Activated CD4-positive, CD25-positive, alpha-beta regulatory T cell treated with anti-CD3 and anti-CD28 coated beads, Interleukin-2, amount 50 U/mL, for 16 hours (primary cell): ENCODE results near the gene NRN1L.
A peak's percentile ranks its signal among the peaks of the same experiment; 100 is the strongest.
"Not testable (repeated sequence)": the region's sequence is repeated elsewhere in the genome, so short reads cannot be mapped to it uniquely, and the experiment has no call there.

ENCODE experiments used
- DNase-seq: peaks from one replicate; pipeline ENCODE4 v3.0.0-alpha.2; 2020; ENCODE audit warnings: low read depth, low spot score

NRN1L gene

DNA sequence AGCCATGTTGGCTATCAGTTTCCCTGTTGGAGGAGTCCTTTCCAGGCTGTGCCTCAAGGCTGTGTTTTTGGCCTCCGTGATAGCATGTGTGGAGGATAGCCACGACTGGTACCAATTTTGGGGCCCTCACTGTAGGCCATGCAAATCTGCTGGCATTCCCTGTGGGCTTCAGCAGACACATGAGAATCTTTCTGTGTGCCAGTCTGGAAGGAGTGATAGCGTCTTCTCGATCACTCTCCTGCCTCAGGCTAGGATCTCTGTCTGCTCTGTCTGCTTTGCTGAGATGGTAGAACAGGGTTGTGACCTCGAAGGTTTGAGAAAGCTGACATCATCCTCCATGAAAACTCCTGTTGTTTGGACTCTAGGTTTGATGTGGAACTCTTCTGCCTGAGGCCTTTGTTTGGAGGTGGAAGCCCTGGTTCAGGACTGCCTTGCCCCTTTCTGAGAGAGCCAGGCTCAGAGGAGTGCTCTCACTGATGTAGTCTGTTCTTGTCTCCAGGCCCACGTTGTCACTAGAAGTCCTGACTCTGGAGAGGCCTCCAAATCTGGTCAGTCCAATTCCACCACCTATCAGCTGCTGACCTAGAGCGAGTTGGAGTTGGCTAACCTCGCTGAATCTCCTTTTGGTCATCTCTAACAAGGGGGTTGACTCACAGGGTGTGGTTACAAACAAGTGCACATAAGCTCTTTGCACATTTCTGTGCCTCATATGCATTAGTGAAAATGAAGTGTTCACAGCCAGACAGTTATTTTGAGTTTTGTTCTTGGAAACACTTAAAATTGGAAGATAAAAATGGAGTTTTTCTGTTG is 23.9 kb upstream of the NRN1L start:
- DNase-seq = no peak

DNA sequence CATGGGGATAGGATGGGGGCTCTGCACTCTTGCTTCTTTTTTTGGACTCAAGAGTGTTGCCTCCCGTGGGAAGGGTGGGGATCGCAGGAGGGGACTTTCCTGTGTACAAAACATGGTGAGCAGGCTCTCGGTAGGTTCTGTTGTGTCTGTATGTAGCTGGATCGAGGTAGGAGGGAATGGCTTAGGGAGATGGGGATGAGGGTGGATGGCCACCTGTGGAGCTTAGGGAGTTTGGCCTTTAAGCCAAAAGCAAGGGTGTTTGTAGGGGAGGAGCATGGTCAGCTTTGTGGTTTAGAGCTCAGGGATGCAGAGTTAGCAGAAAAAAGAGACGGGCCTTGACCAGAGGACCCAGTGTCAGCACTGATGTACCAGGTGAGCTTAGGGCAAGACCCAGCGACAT is 22.8 kb upstream of the NRN1L start:
- no peak for DNase-seq

DNA sequence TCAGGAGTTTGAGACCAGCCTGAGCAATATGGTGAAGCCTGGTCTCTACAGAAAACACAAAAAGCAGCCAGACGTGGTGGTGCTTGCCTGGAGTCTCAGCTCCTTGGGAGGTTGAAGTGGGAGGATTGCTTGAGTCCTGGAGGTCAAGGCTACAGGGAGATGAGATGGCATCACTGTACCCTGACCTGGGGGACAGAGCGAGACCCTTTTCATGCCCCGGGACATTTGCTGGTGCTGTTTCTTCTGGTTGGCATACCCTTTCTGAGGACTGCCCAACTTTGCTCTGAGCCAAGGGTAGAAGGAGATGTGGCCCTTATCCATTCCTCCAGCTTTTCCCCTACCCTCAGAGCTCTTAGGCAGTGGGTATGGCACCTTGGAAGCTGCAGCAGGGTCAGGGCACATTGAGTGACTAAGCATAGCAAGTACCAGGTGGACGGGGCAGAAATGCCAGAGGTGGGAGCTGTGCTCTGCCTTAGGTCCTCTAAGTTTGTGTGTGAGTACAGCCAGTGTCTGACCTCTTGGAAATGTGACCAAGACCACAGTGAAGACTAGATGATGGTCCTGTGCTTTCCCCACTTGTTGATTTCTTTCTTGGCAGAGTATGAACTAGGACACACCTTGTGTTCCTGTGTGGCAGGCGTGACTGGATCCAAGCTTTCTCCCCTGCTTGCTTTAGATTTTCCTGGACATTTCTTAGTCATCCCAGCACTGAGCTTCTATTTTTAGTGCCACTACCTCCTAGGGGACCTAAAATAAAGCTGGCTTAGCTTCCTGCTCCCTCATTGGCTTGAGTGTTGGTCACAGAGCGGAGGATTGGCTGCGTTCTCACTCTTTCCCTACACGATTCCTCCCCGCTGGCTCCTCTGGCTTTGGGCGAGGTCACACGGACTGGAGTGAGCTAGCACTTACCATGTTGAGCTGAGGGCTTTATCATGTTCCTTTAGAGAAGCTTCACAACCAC is 21.8 kb upstream of the NRN1L start:
- no peak for DNase-seq

DNA sequence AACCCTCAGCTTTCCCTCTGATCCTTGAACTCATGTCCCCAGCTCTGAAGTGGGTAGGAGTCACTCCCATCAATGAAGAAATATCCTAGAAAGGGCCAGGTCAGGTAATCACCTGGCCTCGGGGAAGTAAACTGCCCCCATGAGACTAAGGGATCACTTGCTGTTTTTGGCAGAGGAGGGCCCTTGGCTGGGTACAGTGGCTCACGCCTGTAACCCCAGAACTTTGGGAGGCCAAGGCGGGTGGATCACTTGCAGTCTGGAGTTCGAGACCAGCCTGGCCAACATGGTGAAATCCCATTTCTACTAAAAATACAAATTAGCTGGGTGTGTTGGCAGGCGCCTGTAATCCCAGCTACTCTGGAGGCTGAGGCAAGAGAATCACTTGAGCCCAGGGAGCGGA is 20.6 kb upstream of the NRN1L start:
- not testable (repeated sequence) for DNase-seq

DNA sequence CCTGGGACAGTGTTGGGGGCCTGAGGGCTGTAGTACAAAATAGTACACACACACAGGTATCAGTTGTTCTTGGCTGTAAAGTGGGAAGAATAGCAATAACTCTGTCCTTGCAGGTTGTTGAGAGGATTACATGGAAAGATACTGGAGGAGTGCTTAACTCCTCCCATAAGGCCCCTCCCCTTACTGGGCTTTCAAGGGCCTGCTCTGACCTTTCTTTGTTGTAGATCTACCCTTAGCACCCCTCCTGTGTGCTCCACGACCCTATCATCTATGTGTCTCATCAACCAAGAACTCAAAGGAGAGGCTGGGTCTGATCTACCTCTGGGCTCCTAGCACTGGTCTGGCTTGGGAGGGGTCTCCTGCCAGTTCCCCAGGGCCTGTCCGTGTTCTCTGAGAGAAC is 20.1 kb upstream of the NRN1L start:
- DNase-seq = no peak

DNA sequence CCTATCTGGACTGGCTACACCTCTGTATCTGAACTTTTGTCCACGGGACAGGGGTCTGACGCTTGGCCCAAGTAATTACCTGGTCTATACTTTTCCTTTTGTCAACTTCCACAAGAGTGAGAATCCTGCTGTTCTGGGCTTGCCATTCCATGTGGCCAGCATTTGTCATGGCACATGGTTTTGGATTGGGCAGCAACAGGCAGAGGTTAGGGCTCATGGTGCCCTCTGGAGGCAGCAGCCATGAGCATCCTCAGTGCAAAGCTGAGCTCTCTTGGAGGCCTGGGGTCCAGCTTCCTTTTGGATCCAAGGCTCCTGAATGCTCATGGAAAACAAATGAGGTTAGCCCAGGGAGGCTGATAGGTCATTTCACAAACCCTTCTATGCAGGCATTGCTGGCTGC is 19.4 kb upstream of the NRN1L start:
- no peak for DNase-seq

DNA sequence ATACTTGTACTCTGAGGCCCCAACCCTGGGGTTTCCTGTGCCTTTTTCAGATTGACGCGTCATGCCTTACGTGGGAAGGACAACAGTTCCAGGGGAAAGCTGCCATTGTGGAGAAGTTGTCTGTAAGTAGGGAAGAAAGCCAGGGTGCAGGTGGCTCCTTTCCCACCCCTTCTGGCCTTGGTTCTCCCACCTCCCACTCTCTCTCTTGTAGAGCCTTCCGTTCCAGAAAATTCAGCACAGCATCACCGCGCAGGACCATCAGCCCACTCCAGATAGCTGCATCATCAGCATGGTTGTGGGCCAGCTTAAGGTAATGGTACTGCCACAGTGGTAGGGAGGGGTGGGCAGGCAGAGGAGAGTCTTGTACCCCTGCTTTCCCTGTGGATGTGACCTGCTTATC is 16.4 kb upstream of the NRN1L start:
- no peak for DNase-seq

DNA sequence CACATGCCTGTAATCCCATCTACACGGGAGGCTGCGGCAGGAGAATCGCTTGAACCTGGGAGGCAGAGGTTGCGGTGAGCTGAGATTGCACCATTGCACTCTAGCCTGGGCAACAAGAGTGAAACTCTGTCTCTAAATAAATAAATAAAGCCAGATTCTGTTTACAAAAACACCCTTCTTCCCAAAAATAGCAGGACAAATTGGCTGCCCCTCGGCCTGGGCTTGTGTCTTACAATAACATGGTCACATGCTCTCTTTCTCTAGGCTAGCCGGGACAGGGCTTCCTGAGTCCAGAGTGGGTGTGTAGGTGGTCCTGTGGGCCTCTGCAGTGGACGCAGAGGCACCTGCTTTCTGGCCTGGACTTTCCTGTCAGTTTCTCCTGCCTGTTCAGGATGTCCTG is 15.0 kb upstream of the NRN1L start:
- DNase-seq = no peak

DNA sequence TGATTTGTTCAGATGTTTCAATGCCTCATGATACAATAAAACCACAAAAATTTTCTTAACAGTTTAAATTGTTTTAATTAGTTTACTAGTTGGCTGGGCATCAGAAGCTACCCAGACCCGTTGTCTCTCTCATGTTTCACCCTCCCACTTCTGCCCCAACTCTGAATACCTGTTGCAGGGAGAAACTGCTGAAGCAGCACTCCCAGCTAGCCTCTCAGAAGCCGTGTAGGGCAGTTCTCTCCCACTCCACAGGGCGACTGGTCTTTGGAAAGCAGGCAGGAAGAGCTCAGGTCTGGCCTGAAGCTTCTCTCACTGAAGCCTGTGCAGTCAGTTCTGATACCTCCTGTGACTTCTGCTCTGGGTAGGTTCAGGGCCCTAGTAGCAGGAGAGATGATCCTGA is 13.4 kb upstream of the NRN1L start:
- DNase-seq = no peak

DNA sequence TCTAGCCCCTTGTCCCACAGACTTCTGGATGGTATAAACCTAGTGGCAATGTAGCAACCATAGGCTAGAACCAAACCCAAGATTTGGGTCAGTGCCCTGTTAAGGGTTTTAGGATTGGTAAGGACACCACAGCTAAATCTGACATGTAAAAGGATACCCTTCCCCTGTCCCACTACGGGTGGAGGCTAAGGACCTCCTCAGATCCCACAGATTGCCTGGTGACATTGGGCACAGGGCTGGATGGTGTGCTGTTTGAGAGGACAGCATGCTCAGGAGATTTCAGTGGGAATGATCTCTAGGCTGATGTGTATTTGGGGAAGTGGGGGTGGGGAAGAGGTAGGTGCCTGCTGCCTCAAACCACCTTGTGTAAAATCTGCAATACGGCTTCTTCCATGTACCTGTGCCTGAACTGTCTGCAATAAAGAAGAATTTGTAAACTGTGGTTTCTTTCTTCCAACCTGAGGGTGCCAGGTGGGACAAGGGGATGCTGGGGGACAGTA is 12.5 kb upstream of the NRN1L start:
- no peak for DNase-seq

DNA sequence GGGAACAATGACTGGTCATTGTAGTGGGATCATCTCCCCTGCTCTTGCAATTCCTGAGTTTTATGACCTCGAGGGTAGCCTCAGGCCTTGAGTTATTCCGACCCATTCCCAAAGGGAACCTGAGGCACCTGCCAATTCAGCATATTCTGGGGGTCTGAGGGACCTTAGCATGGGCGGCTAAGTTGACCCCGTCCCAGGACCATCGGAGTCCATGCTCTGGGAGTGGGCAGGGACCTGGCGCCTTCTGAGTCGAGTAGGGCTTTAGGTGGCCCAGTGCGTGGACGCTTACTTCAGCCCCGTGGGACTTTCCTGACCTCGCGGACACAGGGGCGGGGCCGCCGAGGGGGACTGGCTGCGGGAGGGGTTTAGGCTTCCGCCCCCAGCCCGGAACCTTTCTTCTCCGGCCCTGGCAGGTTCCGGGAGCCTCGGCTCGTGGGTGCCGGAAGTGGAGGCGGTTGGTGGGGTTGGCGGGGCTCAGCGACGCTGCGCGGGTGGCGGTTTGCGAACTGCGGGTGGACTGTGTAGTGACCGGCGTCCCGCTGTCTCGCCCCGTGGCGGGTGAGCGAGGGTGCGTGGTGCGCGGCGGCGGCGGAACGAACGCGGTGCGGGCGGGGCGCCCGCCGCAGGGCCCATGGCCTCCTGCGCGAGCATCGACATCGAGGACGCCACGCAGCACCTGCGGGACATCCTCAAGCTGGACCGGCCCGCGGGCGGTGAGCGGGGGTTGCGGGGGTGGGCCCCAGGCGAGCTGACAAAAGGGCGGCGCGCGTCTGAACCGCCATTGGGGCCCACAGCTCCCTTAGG is 11.9 kb upstream of the NRN1L start, which contains the start of gene EDC4:
TSS of gene EDC4 (plus strand) at position 422 of the 804 bp plus-strand sequence. CDS start at position 632, 210 bp downstream.
- DNase-seq = peak; percentile 81

DNA sequence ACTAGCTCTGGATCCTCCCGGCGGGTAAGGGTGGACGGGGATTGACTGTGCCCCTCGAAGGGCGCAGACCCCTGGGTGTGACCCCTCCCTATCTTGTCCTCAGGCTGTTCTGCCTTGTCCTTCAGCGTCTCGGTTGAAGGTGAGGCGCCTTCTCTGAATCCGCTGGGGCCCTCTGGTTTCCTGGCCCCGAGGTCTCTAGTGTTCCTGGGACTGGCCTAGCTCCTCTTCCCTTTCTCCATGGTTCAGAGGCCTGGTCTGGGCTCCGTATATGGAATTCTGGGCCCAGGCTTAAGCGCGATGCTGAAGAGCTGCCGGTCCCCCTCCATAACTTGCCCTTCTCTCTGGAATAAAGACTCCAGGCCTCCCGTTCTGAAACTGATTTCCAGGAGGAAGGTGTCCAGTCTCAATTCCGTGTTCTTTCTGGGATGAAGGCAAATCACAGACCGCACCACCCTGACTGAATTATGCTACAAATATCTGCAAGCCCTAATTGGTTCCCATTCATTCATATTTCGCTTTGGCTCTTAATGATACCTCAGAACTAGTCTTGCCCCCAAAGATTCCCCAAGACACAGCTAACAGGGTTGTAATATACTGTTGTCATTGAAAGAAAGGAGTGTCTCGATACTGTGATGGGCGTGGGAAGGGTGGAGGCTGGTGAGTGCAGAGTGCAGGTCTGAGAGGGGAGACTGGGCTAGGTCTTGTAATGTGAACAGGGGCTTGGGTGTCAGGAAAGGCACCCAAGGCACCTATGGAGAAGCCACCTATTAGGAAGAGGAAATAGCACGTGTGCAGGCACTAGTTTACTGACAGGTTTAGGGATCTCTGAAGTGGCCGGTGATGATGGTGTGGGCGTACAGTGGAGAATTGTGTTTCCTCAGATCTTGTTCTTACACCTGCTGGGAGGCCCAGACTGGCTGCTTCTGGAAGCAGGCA is 11.0 kb upstream of the NRN1L start:
- DNase-seq = no peak

DNA sequence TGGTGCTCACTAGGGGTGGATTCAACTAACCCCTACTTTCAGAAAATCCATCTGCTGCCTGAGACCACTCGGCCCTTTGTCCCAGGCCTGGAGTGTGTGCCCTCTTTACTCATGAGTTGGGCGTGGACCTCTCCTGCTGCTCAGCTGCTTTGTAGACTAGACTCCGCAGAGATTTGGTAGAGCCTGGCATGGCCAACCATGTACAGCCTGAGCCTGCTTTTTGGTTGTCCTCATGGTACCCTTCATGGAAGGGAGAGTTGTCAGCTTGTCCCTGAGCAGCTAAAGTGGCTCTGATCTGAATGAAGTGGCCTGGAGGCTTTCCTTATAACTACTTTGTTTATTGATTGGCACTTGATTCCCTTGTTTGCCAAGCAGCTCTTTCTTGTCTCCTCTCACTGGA is 10.3 kb upstream of the NRN1L start:
- DNase-seq = no peak

DNA sequence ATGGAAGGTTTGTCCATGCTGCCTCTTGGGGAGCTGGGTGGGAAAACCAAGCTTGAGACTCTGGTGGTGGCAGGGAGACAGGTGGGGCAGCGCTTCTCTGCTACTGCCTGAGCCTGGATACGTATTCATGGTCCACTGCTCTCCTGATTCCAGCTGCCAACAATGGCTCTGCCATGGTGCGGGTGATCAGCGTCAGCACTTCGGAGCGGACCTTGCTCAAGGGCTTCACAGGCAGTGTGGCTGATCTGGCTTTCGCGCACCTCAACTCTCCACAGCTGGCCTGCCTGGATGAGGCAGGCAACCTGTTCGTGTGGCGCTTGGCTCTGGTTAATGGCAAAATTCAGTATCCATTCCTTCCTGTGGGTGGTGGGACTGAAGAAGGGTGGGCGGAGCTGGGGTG is 7.6 kb upstream of the NRN1L start:
- no peak for DNase-seq

DNA sequence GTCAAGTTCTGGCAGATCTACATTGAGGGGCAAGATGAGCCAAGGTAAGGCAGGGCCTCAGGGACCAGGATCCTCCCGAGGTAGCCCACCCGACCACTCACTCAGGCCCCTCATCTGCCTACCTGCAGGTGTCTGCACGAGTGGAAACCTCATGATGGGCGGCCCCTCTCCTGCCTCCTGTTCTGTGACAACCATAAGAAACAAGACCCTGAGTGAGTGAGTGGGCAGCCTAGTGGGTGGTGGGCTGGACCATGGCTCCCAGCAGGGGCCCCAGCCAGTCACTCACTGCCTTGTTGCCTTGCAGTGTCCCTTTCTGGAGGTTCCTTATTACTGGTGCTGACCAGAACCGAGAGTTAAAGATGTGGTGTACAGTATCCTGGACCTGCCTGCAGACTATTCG is 6.5 kb upstream of the NRN1L start:
- DNase-seq = no peak

DNA sequence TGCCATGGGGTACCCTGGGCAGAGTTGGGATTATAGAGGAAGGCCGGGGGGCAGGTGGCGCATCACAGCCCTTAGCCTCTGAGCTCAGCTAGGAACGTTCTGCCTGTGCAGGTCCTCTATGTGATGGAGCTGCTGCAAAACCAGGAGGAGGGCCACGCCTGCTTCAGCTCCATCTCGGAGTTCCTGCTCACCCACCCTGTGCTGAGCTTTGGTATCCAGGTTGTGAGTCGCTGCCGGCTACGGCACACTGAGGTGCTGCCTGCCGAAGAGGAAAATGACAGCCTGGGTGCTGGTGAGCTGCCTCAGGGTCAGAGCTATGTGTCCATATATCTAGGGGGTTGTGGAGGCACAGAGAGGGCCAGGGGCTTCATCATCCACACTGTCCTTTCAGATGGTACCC is 5.8 kb upstream of the NRN1L start:
- DNase-seq = no peak

DNA sequence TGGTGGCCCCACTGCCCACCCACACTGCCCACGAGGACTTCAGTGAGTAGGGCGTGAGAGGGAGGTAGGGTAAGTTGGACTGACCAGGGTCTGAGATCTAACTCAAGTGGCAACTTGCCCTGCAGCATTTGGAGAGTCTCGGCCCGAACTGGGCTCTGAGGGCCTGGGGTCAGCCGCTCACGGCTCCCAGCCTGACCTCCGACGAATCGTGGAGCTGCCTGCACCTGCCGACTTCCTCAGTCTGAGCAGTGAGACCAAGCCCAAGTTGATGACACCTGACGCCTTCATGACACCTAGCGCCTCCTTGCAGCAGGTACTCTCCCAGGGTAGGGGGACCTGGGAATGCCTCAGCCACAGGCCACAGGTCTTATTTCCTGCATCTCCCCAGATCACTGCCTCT is 5.2 kb upstream of the NRN1L start:
- DNase-seq = no peak

DNA sequence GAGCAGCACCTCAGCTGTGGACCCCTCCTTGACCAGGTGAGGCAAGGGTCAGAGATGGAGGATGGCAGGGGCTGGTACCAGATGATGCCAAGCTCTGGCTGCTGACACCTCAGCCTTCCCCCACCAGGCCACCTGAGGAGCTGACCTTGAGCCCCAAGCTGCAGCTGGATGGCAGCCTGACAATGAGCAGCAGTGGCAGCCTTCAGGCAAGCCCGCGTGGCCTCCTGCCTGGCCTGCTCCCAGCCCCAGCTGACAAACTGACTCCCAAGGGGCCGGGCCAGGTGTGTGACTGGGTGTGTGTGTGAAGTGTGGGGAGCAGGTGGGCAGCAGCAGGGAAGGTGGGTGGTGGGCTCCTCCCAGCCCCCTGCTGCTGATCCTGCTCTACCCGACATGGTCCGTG is 4.7 kb upstream of the NRN1L start:
- DNase-seq = no peak

DNA sequence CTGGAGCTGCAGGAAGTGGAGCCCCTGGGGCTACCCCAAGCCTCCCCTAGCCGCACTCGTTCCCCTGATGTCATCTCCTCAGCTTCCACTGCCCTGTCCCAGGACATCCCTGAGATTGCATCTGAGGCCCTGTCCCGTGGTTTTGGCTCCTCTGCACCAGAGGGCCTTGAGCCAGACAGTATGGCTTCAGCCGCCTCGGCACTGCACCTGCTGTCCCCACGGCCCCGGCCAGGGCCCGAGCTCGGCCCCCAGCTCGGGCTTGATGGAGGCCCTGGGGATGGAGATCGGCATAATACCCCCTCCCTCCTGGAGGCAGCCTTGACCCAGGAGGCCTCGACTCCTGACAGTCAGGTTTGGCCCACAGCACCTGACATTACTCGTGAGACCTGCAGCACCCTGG is 4.1 kb upstream of the NRN1L start:
- DNase-seq = no peak

DNA sequence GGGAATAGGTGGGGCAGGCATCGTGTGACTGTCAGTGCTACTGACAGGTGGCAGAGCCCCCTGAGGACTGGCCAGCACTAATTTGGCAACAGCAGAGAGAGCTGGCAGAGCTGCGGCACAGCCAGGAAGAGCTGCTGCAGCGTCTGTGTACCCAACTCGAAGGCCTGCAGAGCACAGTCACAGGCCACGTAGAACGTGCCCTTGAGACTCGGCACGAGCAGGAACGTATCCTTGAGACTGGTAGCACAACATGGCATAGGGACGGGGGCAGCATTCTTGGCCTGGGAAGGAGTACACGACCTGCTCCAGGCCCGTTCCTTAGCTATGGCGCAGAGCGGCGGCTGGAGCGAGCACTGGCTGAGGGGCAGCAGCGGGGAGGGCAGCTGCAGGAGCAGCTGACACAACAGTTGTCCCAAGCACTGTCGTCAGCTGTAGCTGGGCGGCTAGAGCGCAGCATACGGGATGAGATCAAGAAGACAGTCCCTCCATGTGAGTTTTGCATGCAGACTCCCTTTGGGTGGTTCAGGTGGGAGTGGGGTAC is 3.0 kb upstream of the NRN1L start:
- DNase-seq = no peak
